ENCODE results near the gene TXNDC2. TPM values are rescaled to one million over a fixed set of nuclear protein-coding genes. Genes with fewer than 3 reads are reported as not detected.
A peak's percentile ranks its signal among the peaks of the same experiment; 100 is the strongest.

TXNDC2 gene
- total RNA-seq, 2 donors from 2014 or later = not detected

DNA sequence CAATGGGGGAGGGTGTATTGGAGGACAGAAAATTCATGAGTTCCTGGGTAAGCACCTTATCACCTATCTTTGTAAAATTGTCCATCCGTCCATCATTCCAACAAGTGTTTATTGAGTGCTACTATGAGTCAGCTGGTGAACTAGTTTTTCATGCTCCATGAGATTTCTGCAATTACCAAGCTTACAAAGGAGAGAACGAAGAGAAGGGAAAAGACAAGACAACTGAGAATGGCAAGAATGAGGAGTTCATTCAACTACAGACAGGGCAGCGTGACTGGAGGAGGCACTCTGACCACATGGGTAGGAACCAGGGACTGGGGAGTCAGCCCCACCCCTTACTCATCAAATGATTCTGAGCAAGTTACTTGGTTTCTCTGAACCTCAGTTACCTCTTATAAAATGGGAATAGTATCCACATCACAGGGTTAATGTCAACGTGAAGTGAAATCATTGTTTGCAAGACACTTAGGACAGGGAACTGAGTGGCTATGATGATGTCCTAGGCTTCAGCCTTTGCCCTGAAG, 18.6 kb upstream of the TXNDC2 start:
- no peak for ATAC-seq (replicated peaks)
- H3K4me1 Mint-ChIP-seq = no peaks in the 10 kb centered on the region
- H3K27me3 Mint-ChIP-seq = peaks cover 35% of the 10 kb centered on the region

DNA sequence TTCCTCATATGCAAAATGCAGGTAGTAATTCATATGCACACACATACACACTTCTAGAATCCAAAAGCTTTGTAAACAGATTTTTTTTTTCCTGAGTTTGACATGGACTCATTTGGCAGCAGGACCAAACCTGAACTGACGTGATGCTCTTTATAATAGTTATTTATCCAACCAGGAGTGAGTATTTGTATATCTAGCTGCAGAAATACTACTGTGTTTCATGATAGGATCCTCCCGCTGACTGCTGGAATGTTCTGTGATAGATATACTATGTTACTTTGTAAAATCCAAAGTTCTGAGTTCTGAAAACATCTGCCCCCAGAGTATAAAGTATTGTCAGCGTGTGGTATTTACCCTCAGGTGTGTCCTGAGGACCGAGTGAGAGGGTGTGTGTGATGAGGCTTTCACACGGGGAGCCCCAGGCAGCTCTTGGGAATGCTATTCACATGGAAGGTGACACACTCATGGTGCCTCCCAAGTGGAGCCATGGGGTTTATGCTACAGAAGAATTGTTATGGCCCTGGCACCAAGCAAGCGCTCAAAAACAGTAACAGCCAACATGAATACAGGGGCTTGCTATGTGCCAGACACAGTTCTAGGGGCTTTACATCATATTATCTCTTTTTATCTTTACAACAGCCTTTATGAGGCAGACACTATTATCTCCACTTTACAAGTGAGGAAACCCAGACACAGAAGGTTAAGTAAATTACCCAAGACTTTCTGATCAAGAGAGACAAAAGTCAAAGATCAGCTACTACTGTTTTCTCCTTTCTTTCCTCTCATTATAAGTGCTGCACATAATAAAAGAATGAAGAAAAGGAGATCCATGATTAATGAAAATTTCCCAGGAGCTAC, 16.7 kb upstream of the TXNDC2 start:
- H3K27me3 Mint-ChIP-seq = peaks cover 48% of the 10 kb centered on the region
- H3K4me3 Mint-ChIP-seq = no peak overlapping the region
- H3K9me3 Mint-ChIP-seq = peaks cover 10% of the 10 kb centered on the region
- no peak for ATAC-seq (replicated peaks)
- no peaks in the 10 kb centered on the region for H3K4me1 Mint-ChIP-seq
- no peaks in the 10 kb centered on the region for H3K36me3 Mint-ChIP-seq (ENCODE audit: low read depth)
- no peak overlapping the region for H3K27ac Mint-ChIP-seq

More for the DNA sequence above, 18.6 kb upstream of the TXNDC2 start:
- no peaks in the 10 kb centered on the region for H3K36me3 Mint-ChIP-seq (ENCODE audit: low read depth)
- no peak overlapping the region for H3K4me3 Mint-ChIP-seq
- no peak overlapping the region for H3K27ac Mint-ChIP-seq
- peaks cover 10% of the 10 kb centered on the region for H3K9me3 Mint-ChIP-seq

DNA sequence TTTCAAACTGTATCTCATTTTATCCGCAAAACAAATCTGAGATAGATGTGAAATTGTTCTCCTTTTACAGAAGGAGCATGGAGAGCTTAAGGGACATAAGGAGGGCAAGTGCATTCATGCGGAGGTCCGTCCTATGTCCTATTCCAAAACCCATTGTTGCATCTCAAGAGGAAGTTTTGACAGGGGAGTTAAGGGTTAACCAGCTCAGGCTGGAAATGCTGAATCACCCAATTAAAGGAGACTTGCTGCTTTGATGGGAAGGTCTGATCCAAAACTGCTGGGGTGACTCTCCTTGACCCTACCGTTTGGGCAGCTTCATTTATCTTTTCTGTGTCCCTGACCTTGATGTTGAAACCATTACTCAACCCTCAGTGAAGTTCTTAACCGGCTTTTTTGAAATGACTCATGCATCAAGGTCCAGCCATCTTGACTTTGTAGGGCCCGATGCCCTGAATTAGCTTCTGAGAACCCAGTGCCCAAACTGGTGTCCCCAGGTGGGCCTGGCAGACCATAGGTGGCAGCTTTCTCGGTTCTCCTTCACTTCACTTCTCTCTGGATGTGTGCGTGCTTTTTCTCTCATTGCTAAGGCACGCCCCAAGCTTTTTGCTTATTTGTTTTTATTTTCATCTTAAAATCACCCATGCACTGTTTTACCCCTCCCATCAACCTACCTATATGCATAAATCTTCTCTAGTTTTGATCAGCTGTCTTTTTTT, 15.9 kb upstream of the TXNDC2 start:
- H3K27ac Mint-ChIP-seq = no peak overlapping the region
- ATAC-seq (replicated peaks) = peak; percentile 74
- peaks cover 50% of the 10 kb centered on the region for H3K27me3 Mint-ChIP-seq
- no peak overlapping the region for H3K4me3 Mint-ChIP-seq
- no peaks in the 10 kb centered on the region for H3K4me1 Mint-ChIP-seq
- H3K36me3 Mint-ChIP-seq (ENCODE audit: low read depth) = no peaks in the 10 kb centered on the region
- H3K9me3 Mint-ChIP-seq = peaks cover 10% of the 10 kb centered on the region

DNA sequence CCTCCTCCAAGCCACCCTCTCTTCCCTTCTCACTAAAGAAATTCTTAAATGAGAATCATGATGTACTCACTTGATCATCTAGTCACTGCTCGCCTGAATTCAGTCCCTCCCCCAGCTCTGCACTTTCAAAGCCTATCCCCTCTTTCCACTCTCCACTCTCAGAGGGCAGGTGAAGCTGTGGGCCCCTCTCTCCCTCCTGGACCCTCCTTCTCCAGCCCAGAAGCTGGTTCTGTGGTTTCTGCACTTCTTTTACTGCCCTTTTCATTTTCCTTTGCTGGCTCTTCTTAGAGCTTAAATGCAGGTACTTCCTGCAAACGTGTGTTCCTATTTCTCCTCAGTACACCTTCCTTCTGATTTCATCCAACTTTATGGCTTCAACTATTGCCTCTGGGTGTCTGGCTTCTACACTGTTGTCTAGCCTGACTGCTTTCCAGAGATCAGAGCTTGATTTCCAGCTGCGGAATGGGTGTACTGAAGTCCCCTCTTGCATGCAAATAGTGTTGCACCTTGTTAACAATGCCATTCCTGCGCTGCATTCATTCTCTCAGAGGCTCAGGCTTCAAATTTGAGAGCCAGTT, 15.3 kb upstream of the TXNDC2 start:
- Mint-ChIP-seq H3K9me3 (peaks cover 8% of the 10 kb centered on the region), H3K36me3 (ENCODE audit: low read depth) (no peaks in the 10 kb centered on the region), H3K4me1 (no peaks in the 10 kb centered on the region), H3K4me3 (no peak overlapping the region), H3K27me3 (peaks cover 54% of the 10 kb centered on the region), H3K27ac (no peak overlapping the region)
- ATAC-seq (replicated peaks) = no peak

DNA sequence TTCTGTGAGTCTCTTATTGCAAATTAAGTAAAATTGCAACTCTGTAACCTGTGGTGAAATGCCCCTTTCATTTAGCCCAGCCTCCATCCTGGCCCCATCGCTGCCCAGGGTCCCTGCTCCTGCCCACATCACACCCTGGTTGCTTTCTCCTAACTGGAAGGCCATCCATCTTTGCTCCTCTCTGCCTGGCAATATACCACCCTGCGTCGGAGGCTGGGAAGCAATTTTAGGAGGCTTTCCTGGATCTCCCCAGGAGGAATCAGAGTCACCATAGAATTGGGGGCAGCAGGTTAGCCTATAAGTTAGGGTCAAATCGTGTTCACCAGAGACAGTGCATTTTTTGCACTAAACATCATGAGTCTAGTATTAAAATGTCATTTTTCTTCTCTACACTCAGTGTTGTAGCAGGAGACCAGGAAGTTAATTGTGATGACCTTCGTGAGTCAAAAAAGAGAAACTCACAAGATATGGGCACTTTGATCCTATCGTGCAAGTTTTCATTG, 14.5 kb upstream of the TXNDC2 start:
- Mint-ChIP-seq H3K4me3 (no peak overlapping the region), H3K27me3 (peaks cover 47% of the 10 kb centered on the region), H3K9me3 (no peaks in the 10 kb centered on the region), H3K36me3 (ENCODE audit: low read depth) (no peaks in the 10 kb centered on the region), H3K27ac (no peak overlapping the region), H3K4me1 (peaks cover under 1% of the 10 kb centered on the region)
- ATAC-seq (replicated peaks) = no peak

DNA sequence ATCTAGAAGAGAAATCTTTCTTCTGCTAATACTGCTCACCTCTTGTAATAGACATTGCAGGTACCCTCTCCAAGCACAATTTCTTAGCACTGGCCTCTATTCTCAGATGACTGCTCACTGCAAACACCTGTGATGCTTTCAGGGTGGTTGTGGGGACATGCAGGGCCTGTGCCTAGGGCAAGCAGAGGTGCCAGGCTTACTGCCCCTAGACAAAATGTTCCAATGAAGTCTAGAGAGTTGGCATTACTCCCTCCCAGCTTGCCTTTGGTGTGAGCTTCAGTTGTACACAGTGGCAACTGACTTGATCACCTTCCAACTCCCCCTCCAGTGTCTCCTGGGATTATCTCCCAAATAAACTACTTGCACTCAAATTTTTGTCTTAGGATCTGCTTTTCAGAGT, 12.9 kb upstream of the TXNDC2 start:
- no peaks in the 10 kb centered on the region for H3K9me3 Mint-ChIP-seq
- ATAC-seq (replicated peaks) = no peak
- no peaks in the 10 kb centered on the region for H3K36me3 Mint-ChIP-seq (ENCODE audit: low read depth)
- peaks cover 47% of the 10 kb centered on the region for H3K27me3 Mint-ChIP-seq
- peaks cover 13% of the 10 kb centered on the region for H3K4me1 Mint-ChIP-seq
- no peak overlapping the region for H3K27ac Mint-ChIP-seq
- H3K4me3 Mint-ChIP-seq = no peak overlapping the region

DNA sequence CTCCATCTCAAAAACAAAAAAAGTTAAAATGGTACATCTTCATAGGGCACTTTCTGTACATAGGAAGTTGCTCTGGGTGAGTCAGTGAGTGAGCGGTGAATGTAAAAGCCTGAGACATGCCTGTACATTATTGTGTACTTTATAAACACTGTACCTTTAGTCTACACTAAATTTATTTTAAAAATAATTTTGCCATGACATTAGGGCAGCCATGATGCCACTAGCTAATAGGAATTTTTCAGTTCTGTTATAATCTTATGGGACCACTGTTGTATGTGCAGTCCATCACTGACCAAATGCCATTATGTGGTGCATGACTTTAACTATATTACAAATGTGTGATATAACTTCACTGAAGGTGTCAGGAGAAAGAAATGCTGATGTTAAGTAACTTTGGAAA, 11.0 kb upstream of the TXNDC2 start:
- H3K27ac Mint-ChIP-seq = no peak overlapping the region
- peaks cover 40% of the 10 kb centered on the region for H3K27me3 Mint-ChIP-seq
- no peaks in the 10 kb centered on the region for H3K9me3 Mint-ChIP-seq
- no peak overlapping the region for H3K4me3 Mint-ChIP-seq
- H3K4me1 Mint-ChIP-seq = peaks cover 13% of the 10 kb centered on the region
- ATAC-seq (replicated peaks) = no peak
- H3K36me3 Mint-ChIP-seq (ENCODE audit: low read depth) = no peaks in the 10 kb centered on the region

DNA sequence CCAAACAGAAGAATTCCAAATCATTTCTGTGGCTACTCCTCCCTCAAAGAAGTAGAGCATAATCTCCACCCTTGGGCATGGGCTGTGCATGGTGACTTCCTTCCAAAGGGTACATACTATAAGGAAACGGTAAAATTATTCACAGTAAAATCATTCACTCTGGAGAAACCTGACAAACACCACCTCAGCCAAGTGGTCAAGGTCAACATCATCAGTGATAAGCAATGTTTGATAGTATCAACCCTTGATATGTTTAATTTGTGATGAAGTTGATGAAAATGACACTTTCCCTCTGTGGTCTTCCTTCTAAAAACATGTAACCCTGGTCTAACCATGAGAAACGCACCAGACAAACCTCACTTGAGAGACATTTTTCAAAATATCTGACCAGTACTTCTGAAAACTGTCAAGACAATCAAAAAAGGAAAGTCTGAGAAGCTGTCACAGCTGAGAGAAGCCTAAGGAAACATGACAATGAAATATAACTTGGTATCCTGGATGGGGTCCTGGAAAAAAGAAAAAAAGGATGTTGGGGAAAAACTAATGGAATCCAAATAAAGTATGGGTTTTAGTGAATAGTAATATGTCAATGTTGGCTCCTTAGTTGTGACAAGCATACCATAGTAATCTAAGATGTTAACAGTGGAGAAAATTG, 9.4 kb upstream of the TXNDC2 start:
- H3K27me3 Mint-ChIP-seq = peaks cover 25% of the 10 kb centered on the region
- H3K9me3 Mint-ChIP-seq = no peaks in the 10 kb centered on the region
- no peak for ATAC-seq (replicated peaks)
- no peaks in the 10 kb centered on the region for H3K36me3 Mint-ChIP-seq (ENCODE audit: low read depth)
- peaks cover 13% of the 10 kb centered on the region for H3K4me1 Mint-ChIP-seq
- H3K27ac Mint-ChIP-seq = peak overlapping the region; percentile 21
- H3K4me3 Mint-ChIP-seq = peak overlapping the region; percentile 50

DNA sequence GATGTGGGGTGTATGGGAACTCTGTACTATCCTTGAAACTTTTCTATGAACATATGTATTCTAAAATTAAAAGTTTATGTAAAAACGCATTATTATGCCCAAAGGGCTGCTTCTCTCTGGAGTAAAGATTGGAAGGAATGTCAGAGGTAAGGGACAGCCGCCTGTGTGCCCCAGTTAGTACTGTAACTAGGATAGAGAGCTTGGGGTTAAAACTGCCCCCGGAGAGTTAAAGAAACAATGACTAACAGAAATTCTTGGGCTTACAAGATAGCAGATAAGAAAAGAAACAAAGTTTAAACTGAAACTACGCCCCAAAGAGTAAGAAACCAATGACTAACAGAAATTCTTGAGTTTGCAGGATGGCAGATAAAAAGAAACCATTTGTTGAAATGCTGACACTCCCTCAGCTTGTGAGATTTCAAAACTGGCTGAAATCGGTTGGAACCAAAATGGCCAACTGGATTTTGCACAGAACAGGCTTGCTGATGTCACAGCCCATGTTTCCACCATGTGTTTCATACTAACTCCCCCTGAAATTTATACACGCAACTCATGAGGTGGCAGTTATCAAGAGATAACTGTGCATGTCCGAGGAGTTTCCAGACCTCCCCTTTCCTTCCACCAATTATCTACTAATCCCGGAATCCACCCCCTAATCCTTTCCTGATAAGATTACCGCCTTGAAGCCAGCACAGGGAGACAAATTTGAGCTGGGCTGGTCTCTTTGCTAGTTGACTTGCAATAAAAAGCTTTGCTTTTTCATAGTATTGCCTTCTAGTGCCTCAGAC, 8.7 kb upstream of the TXNDC2 start:
- Mint-ChIP-seq H3K9me3 (no peaks in the 10 kb centered on the region), H3K4me3 (peak overlapping the region; percentile 50), H3K4me1 (peaks cover 13% of the 10 kb centered on the region), H3K27me3 (peaks cover 21% of the 10 kb centered on the region), H3K27ac (peak overlapping the region; percentile 21), H3K36me3 (ENCODE audit: low read depth) (no peaks in the 10 kb centered on the region)
- peak; percentile 96 for ATAC-seq (replicated peaks)

DNA sequence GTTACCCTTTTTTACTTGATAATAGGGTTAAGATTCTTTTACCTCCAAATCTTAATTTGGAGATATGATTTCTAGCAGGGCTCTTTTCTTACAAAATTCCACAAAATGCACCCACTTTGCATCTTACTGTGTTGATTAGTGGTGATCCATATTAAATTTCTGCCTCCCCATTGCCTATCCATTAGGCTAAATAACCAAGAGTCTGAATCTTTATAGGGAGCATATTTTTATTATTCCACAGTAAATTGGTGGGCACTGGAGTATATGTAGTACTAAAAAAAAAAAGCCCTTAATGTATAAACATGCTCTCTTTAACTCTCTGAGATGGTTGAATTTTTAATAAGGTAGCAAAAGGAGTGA, 8.1 kb upstream of the TXNDC2 start:
- H3K4me1 Mint-ChIP-seq = peaks cover 13% of the 10 kb centered on the region
- H3K27me3 Mint-ChIP-seq = peaks cover 17% of the 10 kb centered on the region
- ATAC-seq (replicated peaks) = no peak
- H3K4me3 Mint-ChIP-seq = peak overlapping the region; percentile 50
- H3K9me3 Mint-ChIP-seq = no peaks in the 10 kb centered on the region
- peak overlapping the region; percentile 14 for H3K27ac Mint-ChIP-seq
- no peaks in the 10 kb centered on the region for H3K36me3 Mint-ChIP-seq (ENCODE audit: low read depth)

DNA sequence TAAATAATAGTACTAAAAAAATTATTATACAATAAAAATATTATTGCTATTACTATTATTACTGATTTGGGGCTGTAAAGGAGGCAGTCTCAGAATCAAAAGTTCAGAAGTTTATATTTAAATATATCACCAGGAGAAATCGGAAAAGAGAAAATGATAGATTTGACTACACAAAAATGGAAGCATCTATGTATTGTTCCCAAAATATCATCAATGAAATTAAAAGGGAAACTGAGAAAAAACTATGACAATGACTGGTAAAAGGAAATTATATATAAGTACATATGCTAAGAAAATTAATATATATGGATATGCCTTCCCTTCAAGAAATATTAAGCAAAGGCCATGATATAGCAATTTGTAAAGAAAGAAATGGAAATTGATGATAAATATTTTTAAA, 7.7 kb upstream of the TXNDC2 start:
- peaks cover 13% of the 10 kb centered on the region for H3K4me1 Mint-ChIP-seq
- H3K4me3 Mint-ChIP-seq = no peak overlapping the region

DNA sequence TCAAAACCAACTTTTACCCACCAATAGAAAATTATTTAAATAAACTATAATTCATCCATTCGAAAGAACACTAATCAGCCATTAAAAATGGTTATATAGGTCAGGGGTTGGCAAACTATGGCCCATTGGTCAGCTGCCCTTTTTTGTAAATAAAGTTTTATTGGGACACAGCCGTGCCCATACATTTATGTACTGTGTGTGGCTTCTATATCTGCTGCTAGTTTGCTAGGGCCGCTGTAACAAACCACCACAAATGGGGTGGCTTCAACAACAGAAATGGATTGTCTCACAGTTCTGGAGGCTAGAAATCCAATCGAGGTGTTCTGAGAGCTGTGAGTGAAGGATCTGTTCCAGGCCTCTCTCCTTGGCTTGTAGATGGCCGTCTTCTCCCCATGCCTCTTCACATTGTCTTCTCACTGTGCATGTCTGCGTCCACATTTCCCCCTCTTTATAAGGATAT, 7.0 kb upstream of the TXNDC2 start:
- ATAC-seq (replicated peaks) = no peak
- Mint-ChIP-seq H3K9me3 (no peaks in the 10 kb centered on the region), H3K4me1 (peaks cover 13% of the 10 kb centered on the region)

More for the DNA sequence above, 7.7 kb upstream of the TXNDC2 start:
- Mint-ChIP-seq H3K27me3 (peaks cover 14% of the 10 kb centered on the region), H3K27ac (no peak overlapping the region), H3K36me3 (ENCODE audit: low read depth) (no peaks in the 10 kb centered on the region), H3K9me3 (no peaks in the 10 kb centered on the region)
- no peak for ATAC-seq (replicated peaks)

DNA sequence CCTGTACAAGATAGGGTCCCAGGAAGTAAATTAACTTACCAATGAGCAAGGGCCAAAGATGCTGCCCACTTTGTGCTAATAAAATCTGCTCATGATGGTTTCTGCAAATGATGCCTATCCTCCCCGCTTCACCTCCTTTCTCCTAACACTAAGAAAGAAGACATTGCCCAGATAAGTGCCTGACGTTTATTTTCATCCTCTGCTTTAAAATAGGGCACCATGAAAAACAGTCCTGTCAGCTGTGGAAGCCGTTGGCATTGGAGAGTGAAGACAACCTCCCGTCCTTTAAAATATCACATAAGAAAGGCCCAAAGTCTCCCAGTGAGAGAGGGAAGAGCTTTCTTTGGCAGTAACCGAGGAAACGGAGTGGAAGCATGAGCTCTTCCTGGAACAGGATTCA, 1.7 kb upstream of the TXNDC2 start:
- Mint-ChIP-seq H3K36me3 (ENCODE audit: low read depth) (no peaks in the 10 kb centered on the region), H3K27ac (no peak overlapping the region), H3K4me3 (no peak overlapping the region), H3K4me1 (no peaks in the 10 kb centered on the region), H3K9me3 (no peaks in the 10 kb centered on the region), H3K27me3 (peaks cover 4% of the 10 kb centered on the region)
- ATAC-seq (replicated peaks) = no peak

More for the DNA sequence above, 7.0 kb upstream of the TXNDC2 start:
- peaks cover 11% of the 10 kb centered on the region for H3K27me3 Mint-ChIP-seq
- no peaks in the 10 kb centered on the region for H3K36me3 Mint-ChIP-seq (ENCODE audit: low read depth)
- H3K4me3 Mint-ChIP-seq = no peak overlapping the region
- no peak overlapping the region for H3K27ac Mint-ChIP-seq
